HG03135 (cell line): ENCODE measurements around the gene ACTL8.

Source experiments
- ATAC-seq: cut with Tn5 transposase; IDR thresholded peaks from one replicate; pipeline ENCODE4 v1.9.1; 2021; ENCODE audit warnings: mild to moderate bottlenecking, moderate library complexity; ENCODE audit not compliant: unreplicated experiment

The ACTL8 gene, protein sequence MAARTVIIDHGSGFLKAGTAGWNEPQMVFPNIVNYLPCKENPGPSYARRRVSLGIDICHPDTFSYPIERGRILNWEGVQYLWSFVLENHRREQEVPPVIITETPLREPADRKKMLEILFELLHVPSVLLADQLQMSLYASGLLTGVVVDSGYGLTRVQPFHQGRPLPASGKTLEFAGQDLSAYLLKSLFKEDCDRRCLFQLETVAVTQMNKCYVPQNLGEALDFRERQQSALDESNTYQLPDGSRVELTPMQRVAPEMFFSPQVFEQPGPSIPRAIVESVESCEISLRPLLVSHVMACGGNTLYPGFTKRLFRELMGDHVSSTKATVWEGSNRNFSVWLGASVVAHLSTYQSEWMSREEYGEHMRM

DNA sequence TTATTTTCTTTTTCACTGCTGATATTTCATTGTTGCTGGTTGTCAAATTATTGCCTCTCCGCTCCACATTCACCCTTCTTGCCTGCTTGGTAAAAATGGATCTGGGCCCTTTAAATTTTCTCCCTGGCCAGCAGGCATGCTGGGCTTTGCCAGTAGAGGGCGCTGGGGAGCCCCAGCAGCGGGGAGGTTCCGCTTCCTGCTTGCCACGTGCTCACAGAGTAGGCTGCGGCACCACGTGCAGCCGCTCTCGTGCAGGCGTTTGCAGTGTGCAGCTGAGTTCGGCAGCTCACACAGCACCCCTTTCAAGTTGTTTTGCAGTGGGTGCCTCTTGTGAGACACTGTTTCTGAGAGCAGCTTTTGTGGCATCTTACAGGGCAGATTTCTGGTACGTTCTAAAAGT, at the start of gene ACTL8:
Gene ACTL8, plus strand, starts transcription at position 214 of the 400 bp plus-strand sequence. CDS start 67,676 bp downstream, outside the sequence.
- ATAC-seq = no peak

DNA sequence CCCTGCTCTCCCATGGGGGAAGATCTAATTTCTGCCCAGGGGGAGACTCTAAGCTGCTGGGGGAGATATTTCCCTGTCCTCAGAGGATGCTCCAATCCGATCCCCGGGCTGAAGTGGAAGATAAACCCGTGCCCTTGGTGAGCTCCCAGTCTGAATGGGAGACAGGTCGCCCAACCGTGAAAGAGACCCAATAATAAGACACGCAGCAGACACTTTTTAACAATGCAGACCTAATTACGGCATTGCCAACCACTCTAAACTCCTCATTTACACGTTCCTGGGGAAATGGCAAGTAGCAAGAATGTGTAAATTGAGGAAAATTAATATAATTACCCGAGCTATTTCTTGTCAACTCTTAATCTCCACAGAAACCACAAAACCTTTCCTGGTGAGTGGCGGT, 48.7 kb upstream of the ACTL8 start:
- no peak for ATAC-seq

DNA sequence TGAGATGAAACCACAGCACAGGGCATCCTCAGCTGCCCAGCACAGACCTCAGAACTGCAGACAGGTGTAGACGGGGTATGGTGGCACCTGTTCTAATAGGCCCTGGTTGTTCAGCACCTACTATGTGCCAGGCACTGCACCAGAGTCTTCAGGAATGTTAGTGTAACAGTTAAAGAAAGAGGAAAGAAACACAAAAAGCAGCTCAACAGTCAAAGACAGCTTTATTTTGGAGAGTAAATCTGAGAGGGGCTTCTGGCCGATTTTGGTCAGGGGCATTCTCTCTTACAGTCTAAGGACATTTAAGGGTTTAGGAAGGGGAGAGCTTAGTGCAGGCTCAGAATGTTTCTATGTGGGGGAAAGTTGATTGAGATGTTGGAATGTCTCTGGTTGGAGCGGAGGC, 45.2 kb upstream of the ACTL8 start:
- ATAC-seq = no peak

DNA sequence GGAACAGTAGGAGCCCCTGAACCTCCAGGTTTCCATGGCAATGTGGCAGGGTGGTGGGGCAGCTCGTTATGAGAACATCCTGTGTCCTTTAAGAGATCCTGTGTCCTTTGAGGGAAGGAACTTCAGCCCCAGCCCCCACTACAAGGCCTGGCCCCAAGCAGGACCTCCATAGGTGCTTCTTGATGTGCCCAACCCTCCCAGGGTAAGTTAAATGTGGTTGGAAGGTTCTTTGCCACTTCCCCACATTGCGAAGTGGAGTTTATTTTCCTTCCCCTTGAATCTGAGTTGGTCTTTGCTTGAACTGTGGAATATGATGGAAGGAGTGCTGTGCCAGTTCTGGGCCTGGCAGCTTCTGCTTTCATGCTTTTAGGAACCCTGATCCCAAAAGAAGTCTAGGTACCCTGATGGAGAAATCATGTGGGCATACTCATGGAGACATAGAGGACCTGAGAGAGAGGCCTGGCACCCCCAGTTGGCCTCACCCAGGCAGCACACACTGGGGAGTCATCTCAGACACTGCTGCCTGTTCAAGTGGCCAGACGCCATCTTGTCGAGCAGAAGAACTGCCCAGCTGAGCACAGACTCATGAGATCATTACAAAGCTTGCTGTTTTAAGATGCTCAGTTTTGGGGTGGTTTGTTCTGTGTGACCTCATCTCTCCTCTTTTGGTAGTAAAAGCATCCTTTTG, 44.1 kb upstream of the ACTL8 start:
- no peak for ATAC-seq

DNA sequence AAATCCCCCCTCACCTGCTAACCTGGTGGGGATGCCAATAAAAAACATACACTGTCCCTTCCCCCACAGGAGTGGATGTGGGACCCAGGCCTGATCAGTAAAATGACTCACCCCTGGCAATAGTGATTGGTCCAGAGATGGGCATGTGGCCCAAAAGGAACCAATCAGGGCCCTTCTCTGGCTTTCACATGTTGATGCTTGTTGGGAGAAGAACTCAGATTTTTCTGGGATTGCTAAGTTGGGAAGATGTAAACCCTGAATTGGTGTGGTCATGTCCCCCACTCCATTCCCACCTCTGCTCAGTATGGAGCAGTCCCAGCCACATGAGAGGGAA, 43.6 kb upstream of the ACTL8 start:
- ATAC-seq = no peak

DNA sequence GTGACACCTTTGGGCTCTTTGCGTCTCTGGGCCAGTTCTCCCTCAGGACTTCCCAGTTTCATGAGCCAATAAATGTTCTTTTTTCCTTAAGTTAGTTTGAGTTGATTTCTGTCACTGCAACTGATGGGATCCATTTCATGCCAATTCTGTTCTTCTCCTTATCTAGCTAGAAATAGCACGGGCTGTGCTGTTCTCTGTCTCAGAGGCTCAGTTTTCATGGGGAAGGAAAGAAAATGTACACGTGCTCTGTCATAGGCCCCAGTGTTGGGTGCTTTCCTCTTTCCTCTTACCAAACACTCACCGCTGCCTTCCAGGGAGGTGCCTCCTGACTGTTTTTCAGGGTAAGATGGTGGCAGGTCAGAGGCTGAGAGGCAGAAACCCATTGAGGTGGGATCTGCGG, 43.2 kb upstream of the ACTL8 start:
- no peak for ATAC-seq

DNA sequence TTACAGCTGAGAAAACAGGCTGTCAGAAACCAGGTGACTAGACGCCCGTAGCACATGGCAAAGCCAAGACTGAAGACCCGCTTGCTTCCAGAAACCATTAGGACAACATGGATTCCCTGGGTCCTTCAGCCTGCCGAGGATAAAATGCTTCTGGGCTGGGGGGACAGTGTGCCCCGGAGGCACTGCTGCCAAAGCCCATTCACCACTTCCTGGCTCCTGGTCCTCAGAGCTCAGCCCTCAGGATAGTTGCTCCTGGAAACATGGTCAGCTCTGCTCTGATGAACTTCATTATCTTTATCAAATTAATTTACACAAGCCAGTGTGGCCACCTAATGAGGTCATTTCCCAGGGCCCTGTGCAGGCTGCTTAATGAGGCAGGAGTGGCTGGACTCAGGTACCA, 41.1 kb upstream of the ACTL8 start:
- ATAC-seq = no peak

DNA sequence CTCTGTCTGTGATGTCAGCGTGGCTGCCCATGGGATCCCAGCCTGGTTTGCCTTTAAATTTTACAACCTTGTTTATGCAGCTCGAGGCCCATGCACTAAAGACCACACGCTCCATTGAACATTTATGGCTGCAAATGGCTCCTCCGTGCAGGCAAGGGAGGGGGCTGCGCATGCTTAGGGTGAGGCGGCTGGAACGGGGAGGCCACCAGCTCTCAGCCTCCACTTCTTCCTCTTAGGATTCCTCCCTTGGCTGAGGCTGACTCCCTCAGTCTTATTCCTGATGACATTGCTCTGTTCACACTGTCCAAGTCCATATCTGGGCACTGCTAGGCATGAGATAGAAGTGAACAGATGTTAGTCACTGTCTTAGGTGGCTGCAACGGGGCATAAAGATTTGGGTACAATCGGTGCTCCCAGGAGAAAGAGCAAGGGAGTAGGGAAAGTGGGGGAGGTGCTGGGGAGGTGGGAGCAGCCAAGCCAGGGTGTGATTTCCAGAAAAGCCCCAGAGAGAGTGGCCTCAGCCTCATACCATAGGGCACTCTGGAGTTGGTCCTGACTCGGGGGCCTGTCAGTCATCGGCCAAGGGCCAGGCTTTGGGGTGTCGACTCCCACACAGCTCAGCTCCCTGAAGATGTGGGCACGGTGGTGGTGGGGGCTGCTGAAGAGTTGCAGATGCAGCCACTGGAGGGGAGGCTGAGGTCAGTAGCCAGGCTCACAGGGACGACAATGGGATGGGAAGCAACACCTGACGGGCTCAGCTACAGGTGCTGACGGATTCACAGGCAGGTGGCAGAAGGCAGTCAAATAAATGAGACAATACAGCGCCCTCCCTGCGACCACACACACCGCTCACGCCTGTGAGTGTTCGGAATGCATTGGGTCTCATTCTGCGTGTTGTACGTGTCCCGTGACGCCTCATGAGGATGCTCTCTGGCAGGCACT, 37.3 kb upstream of the ACTL8 start:
- no peak for ATAC-seq

DNA sequence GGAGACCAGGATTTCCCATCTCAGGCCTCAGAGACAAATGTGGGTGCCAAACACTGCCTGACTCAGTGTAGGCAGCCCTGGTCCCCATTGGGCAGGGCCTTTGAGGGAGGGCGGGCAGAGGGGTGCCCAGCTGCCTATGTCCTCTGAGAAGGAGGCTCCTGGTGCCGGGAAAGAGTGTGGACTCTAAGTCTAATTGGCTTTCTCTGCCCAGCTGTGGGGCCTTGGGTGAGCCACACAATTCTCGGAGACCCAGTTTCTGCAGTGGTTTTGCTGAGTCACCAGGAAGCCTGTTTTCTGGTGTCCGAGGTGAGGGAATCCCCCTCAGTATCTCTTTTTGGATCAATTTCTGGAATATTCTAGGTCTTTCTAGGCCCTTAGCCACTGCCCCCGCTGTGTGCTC, 35.3 kb upstream of the ACTL8 start:
- no peak for ATAC-seq

DNA sequence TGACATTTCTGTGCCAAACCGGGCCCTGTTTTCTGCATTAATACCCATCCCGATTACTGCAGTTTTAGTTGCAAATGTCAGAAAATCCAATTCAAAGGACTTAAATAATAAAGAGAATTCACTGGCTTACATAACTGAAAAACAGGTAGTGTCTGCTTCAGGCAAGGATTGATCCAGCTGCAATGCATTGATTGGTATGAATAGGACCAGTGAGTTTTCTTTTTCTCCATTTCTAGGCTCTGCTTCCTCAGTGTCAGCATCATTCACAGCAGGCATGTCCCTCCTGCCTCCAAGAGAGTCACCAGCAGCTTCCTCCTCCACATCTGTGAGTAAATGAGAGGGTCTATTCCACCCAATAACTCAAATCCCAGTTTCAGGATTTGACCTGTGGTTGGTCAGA, 33.7 kb upstream of the ACTL8 start:
- ATAC-seq = no peak

DNA sequence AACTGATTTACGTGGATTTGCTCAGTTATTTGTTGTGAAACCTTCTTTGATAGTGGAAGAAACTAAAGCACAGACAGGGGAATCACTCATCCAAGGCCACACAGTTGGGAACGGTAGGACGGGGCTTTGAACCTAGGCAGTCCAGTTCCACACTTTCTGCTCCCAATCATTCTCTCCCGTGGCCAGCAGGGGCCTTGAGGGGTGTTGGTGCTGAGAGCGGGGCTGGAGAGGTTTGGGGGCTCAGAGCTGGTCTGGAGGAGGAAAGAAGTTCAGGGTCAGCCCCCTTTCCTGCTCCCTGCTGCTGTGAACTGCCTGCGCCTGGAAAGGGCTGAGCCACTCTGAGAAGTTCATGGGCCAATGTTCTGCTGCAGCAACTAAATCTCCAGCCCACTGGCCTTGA, 31.4 kb upstream of the ACTL8 start:
- no peak for ATAC-seq

DNA sequence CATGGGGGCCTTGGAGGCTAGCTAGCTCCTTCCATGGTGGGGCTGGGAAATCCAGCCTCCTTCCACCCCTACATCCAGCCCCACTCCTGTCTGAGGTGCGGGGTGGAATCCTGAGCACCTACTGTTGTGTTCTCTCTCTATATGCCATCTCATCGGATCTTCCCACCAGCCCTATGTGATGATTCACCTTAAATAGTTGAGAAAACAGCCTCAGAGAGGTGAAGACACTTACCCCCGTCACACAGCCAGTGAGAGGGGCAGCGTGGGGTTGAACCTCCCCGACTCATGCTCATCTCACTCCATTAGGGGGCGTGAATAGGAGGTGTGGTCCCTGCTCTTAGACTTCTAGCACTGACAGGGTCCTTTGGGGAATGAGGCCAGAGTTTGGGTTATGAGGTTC, 31.0 kb upstream of the ACTL8 start:
- ATAC-seq = no peak

DNA sequence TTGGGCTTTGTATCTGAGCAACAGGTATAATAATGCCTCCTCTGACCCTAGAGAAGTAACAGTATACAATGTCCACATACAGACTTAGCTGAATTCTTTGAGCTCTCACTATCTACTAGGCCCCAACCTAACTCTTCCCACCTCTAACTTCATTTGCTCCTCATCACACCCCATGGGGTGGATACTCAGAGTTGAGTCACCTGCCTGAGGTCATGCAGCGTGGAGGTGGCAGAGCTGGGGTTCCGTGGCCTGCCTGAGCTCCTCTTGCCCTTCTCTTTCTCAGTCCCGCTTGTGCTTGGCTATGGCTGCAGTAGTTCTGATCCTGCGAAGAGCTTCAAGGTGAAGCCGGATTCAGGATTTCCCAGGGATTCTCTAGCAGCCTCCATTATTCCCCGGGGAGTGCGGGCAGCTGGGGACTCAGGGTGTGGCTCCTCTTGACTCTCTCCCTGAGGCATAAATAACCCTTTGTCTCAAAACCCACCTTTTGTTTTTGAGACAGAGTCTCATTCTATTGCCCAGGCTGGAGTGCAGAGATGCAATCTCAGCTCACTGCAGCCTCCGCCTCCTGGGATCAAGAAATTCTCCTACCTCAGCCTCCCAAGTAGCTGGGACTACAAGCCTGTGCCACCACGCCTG, 29.9 kb upstream of the ACTL8 start:
- no peak for ATAC-seq

DNA sequence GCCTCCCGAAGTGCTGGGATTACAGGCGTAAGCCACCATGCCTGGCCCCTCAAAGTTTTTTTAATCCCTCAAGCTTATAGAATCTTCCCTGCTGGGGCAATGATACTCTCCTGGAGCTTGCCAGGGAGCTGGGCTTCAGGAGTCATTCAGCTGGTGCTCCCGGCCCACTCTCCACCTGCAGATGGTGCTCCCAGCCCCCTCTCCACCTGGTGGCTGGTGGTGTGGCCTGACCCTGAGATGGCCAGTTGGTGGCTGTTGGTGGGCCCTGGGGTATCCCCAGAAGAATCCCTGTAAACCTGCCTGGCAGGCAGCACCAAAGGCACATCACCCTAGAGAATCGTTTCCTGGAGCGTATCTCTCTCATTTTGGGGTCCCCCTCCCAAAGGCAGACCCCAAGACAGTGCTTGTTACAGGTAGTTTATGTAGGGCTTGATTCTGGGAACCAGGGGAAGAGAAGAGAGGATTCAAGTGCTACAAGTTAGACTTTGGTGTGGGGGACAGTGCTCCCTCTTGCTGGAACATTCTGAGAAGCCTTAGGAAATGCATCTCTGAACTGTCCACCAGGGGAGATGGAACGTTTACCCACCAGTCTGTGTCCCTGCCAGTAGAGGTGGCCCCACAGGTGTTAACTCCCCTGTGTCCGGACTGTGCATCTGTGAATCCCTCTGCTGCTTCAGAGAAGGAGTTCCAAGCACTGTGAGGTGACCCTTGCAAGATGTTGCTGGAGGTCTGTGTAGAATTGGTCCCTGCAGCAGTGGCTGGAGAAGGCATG, 29.1 kb upstream of the ACTL8 start:
- no peak for ATAC-seq

DNA sequence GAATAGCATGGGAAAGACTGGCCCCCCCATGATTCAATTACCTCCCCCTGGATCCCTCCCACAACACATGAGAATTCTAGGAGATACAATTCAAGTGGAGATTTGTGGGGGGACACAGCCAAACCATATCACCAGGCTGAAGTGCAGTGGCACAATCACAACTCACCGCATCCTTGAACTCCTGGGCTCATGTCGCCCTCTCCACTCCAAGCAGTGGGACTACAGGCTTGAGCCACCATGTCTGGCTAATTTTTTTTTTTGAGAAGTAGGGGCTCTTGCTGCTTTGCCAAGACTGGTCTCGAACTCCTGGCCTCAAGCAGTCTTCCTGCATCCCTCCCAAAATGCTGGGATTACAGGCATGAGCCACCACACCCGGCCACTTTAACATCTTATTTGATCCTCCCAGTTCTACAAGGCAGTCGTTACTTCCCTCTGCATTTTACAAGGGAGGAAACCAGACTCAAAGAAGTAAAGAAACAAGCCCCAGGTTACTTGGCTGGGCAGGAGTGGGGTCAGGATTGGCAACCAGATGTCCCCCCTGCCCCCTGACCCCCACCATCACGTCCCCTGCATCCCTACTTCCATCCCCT, 26.9 kb upstream of the ACTL8 start:
- ATAC-seq = no peak

DNA sequence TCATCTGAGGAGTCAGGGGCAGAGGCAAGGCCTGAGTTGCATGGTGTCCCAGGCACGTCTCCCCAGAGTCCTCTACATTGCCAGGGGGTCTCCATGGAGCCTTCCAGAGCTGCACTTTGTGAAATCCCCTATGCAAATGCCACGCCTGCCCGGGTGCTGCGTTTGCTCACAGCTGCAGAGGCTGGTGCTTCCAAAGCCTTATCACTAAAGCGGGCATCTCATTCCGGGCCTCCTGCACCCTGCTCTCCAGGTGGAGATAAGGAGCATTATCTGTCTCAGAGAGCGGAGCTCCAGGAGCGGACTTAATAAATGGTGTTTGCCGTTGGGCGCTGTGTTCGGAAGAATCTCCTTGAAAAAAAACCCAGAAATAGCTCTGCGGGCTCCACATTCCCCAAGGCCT, 25.9 kb upstream of the ACTL8 start:
- no peak for ATAC-seq

DNA sequence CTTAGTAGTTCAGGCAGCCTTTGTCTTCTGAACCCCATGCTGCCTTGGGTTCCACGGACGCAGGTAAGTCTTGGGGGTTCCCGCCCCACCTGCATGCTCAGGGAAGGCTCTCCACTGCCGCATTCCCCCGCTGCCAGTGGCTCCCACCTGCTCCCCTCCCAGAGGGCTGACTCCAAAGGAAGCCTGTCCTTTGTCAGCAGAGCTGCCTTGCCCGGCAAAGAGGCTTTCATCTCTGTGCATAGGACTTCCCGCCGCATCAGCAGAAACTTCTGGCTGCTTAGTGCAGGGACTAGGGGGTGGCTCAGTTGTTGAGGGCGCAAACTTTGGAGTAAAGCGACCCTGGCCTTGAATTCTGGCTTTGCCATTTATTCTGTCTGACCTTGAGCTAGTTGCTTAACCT, 25.2 kb upstream of the ACTL8 start:
- ATAC-seq = no peak

DNA sequence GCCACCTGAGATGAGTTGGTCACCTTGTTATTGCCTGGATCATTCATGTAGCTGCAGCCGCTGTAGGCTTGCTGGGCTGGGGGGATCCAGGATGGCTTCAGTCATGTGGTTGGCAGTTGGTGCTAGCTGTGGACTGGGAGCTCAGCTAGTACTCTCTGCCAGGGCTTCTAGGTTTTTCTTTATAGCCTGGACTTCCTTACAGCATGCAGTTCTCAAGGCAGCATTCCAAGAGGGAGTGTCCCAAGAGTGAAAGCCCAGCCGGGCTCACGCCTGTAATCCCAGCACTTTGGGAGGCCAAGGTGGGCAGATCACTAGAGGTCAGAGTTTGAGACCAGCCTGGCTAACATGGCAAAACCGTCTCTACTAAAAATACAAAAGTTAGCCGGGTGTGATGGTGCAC, 23.7 kb upstream of the ACTL8 start:
- no peak for ATAC-seq

DNA sequence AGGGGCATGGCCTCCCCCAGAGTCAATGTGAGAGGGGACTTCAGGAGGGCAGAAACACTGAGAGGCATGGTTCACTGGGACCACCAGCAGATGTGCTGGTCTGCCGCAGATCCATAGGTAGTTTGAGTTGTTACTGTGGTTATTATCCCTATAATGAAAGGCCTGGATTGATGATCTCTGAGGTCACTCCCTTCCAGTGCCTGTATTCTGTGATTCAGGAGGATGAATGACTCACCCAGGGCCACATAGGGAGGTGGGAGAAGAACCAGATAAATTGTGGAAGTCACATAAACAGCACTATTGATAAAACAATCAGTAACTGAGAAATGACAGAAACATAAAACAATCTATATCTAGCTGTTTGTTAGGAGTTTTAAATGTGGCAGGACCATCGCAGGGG, 22.7 kb upstream of the ACTL8 start:
- no peak for ATAC-seq

DNA sequence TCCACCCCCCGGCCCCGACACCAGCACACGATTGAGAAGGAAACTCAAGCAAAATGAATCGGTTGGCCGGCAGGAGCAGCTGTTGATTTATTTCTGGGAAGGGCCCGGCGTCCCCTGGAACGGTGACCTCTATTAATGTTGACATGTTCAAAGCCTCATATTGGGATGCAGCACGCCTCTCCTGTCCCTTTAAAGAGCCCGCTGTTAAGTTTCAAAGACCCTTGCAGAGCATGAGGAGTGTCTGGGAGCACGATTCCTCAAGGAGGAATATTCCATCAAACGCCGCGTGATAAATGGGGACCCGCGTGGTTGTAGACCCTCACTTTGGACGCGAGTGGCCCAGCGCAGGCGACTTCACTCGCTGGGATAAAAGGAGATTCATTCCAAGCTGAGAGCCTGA, 21.5 kb upstream of the ACTL8 start:
- no peak for ATAC-seq
